H1 (cell line): Measurements from ENCODE around the gene RAB36. TPM values are rescaled to one million over a fixed set of nuclear protein-coding genes. Genes with fewer than 3 reads are reported as not detected.

Source experiments
- CTCF ChIA-PET: fragments of 300-600 bp; sonication (Branson Sonifier 250); formaldehyde crosslinking; loops from one replicate; lab custom pipeline; 2021; ENCODE audit not compliant: partially characterized antibody; lab: Charles Lee
- POLR2A ChIA-PET: fragments of 300-600 bp; sonication (Branson Sonifier 250); formaldehyde crosslinking; loops from one replicate; lab custom pipeline; 2021; ENCODE audit warnings: inconsistent platforms; ENCODE audit not compliant: partially characterized antibody; lab: Charles Lee
- DNase-seq, 2 experiments: peaks; one replicate each; pipeline versions ENCODE4 v3.0.0 to v3.0.0-alpha.2; 2010 to 2022; ENCODE audit warnings: low spot score in 2 of 2, low read depth in 1 of 2, mixed read lengths in 1 of 2
- FAIRE-seq: peaks from 2 replicates; lab custom pipeline; 2011; peaks lifted over from hg19 to GRCh38; lab: Jason Lieb, UNC
- H2AFZ ChIP-seq: 2 replicates; pipeline ENCODE4 v1.8.1; 2012; ENCODE audit warnings: low read length, inconsistent platforms
- H2AK5ac ChIP-seq: 2 replicates; pipeline ENCODE4 v1.6.1; 2013; ENCODE audit warnings: low read depth, low read length
- H2BK120ac ChIP-seq: replicated peaks from 2 replicates; pipeline ENCODE3; 2013; ENCODE audit warnings: low read depth, low read length, inconsistent platforms
- H2BK12ac ChIP-seq: 2 replicates; pipeline ENCODE4 v1.6.1; 2013; ENCODE audit warnings: low read depth, low read length
- H2BK15ac ChIP-seq: 2 replicates; pipeline ENCODE4 v1.6.1; 2013; ENCODE audit warnings: low read length
- H2BK20ac ChIP-seq: 2 replicates; pipeline ENCODE4 v1.6.1; 2013; ENCODE audit warnings: low read length
- H2BK5ac ChIP-seq: 2 replicates; pipeline ENCODE4 v1.6.1; 2013; ENCODE audit warnings: low read depth, low read length
- H3K14ac ChIP-seq: 2 replicates; pipeline ENCODE4 v1.6.1; 2013; ENCODE audit warnings: inconsistent platforms; ENCODE audit not compliant: insufficient read length
- H3K18ac ChIP-seq: 2 replicates; pipeline ENCODE4 v1.6.1; 2013; ENCODE audit warnings: low read length; ENCODE audit errors: extremely low read depth
- H3K23ac ChIP-seq: 2 replicates; pipeline ENCODE4 v1.6.1; 2013; ENCODE audit warnings: inconsistent platforms; ENCODE audit not compliant: insufficient read length
- H3K23me2 ChIP-seq: 2 replicates; pipeline ENCODE4 v1.6.1; 2013; ENCODE audit warnings: low read depth, low read length
- H3K27ac ChIP-seq: 2 replicates; pipeline ENCODE4 v1.6.1; 2011; ENCODE audit warnings: low read depth, low read length, inconsistent platforms
- H3K27me3 ChIP-seq, 4 experiments: replicated peaks in 1 of 4; 1 replicate in 1 of 4; 2 replicates in 3 of 4; pipeline versions ENCODE4 v1.6.1 to v1.8.1; 2011 to 2013; ENCODE audit warnings: low read length in 3 of 4, mild to moderate bottlenecking in 3 of 4, inconsistent platforms in 2 of 4, mixed read lengths in 2 of 4, moderate library complexity in 1 of 4; ENCODE audit not compliant: control insufficient read depth in 3 of 4, insufficient read depth in 3 of 4; ENCODE audit errors: extremely low read depth in 1 of 4
- H3K36me3 ChIP-seq, 4 experiments: 2 replicates each; pipeline versions ENCODE4 v1.6.1 to v1.8.1; 2011 to 2013; ENCODE audit warnings: mild to moderate bottlenecking in 4 of 4, low read length in 3 of 4, moderate library complexity in 2 of 4, control low read depth in 1 of 4, inconsistent platforms in 1 of 4; ENCODE audit not compliant: insufficient read depth in 4 of 4, control insufficient read depth in 2 of 4
- H3K4ac ChIP-seq: replicated peaks from 2 replicates; pipeline ENCODE3; 2013; ENCODE audit warnings: low read length, low read depth, mixed read lengths, inconsistent platforms; ENCODE audit not compliant: insufficient read length
- H3K4me1 ChIP-seq, 4 experiments: replicated peaks in 1 of 4; 1 replicate in 1 of 4; 2 replicates in 3 of 4; pipeline versions ENCODE4 v1.6.1 to v1.8.1; 2011 to 2013; ENCODE audit warnings: low read length in 3 of 4, inconsistent platforms in 2 of 4, mixed read lengths in 1 of 4; ENCODE audit not compliant: insufficient read depth in 4 of 4, control insufficient read depth in 3 of 4
- H3K4me2 ChIP-seq, 2 experiments: 2 replicates each; pipeline versions ENCODE4 v1.6.1 to v1.8.1; 2011 to 2013; ENCODE audit warnings: low read depth in 2 of 2, low read length in 2 of 2, control low read depth in 1 of 2, inconsistent platforms in 1 of 2, mild to moderate bottlenecking in 1 of 2; ENCODE audit not compliant: insufficient read depth in 1 of 2
- H3K4me3 ChIP-seq, 4 experiments: fragments of 200-600, 300-600 bp in 1 of 4; sonication (generic), shearing (Covaris generic), sonication (Bioruptor Twin) in 1 of 4; 2 replicates each; pipeline versions ENCODE4 v1.5.1 to v1.8.1; 2011 to 2016; ENCODE audit warnings: low read length in 4 of 4, low read depth in 3 of 4, control low read depth in 2 of 4, inconsistent platforms in 2 of 4, mild to moderate bottlenecking in 2 of 4, mixed read lengths in 1 of 4, moderate library complexity in 1 of 4; ENCODE audit not compliant: insufficient read depth in 2 of 4; ENCODE audit errors: extremely low read depth in 1 of 4
- H3K56ac ChIP-seq: replicated peaks from 2 replicates; pipeline ENCODE3; 2013; ENCODE audit warnings: low read depth, mild to moderate bottlenecking, mixed read lengths, low read length, inconsistent platforms; ENCODE audit not compliant: insufficient read length
- H3K79me1 ChIP-seq: 2 replicates; pipeline ENCODE4 v1.6.1; 2013; ENCODE audit warnings: low read depth, low read length, control low read depth
- H3K79me2 ChIP-seq, 2 experiments: 2 replicates each; pipeline versions ENCODE4 v1.6.1 to v1.8.1; 2012 to 2013; ENCODE audit warnings: low read length in 2 of 2, mild to moderate bottlenecking in 2 of 2, inconsistent platforms in 1 of 2; ENCODE audit not compliant: insufficient read depth in 2 of 2, control insufficient read depth in 1 of 2
- H3K9ac ChIP-seq, 4 experiments: replicated peaks in 1 of 4; 1 replicate in 1 of 4; 2 replicates in 3 of 4; pipeline versions ENCODE4 v1.6.1 to v1.8.1; 2011 to 2013; ENCODE audit warnings: low read depth in 3 of 4, low read length in 3 of 4, control low read depth in 2 of 4, mild to moderate bottlenecking in 2 of 4, moderate library complexity in 2 of 4, inconsistent platforms in 1 of 4; ENCODE audit errors: extremely low read depth in 1 of 4
- H3K9me3 ChIP-seq, 2 experiments: 2 replicates each; pipeline versions ENCODE4 v1.6.1 to v1.8.1; 2012 to 2013; ENCODE audit warnings: mild to moderate bottlenecking in 2 of 2, moderate library complexity in 2 of 2, control low read depth in 1 of 2, inconsistent platforms in 1 of 2, low read depth in 1 of 2, low read length in 1 of 2, mixed read lengths in 1 of 2; ENCODE audit not compliant: insufficient read depth in 2 of 2
- H4K20me1 ChIP-seq, 2 experiments: replicated peaks in 1 of 2; 2 replicates each; pipeline versions ENCODE3 to v1.8.1; 2011 to 2013; ENCODE audit warnings: inconsistent platforms in 2 of 2, low read length in 2 of 2, mild to moderate bottlenecking in 1 of 2; ENCODE audit not compliant: insufficient read depth in 2 of 2, control insufficient read depth in 1 of 2
- H4K5ac ChIP-seq: 2 replicates; pipeline ENCODE4 v1.6.1; 2013; ENCODE audit warnings: low read length, low read depth, mixed read lengths, inconsistent platforms; ENCODE audit not compliant: insufficient read length
- H4K8ac ChIP-seq: 2 replicates; pipeline ENCODE4 v1.8.0; 2013; ENCODE audit warnings: mild to moderate bottlenecking, moderate library complexity, low read length, inconsistent platforms; ENCODE audit not compliant: insufficient read depth; ENCODE audit errors: extremely low read depth
- H4K91ac ChIP-seq: replicated peaks from 2 replicates; pipeline ENCODE3; 2013; ENCODE audit warnings: low read length, mixed read lengths, inconsistent platforms; ENCODE audit not compliant: insufficient read length
- BRCA1 ChIP-seq: IDR thresholded peaks from 2 replicates; pipeline ENCODE4 v1.6.1; 2012; ENCODE audit warnings: low read depth, low read length, improper control_type of control experiment
- CBX5 ChIP-seq: fragments of 300-800, 300-1000 bp; sonication (generic); IDR thresholded peaks from 2 replicates; pipeline ENCODE4 v1.7.1; 2016; ENCODE audit warnings: antibody characterized with exemption, low read length, low read depth
- EGR1 ChIP-seq: IDR thresholded peaks from 2 replicates; pipeline ENCODE4 v1.6.1; 2011; ENCODE audit warnings: low read depth, low read length, borderline replicate concordance
- MAFK ChIP-seq: IDR thresholded peaks from 2 replicates; pipeline ENCODE4 v1.6.1; 2012; ENCODE audit warnings: low read depth, mild to moderate bottlenecking, improper control_type of control experiment, low read length
- RAD21 ChIP-seq, 2 experiments: IDR thresholded peaks in 1 of 2; conservative IDR thresholded peaks in 1 of 2; 2 replicates each; pipeline ENCODE4 v1.6.1; 2011; ENCODE audit warnings: low read depth in 2 of 2, low read length in 2 of 2, improper control_type of control experiment in 1 of 2, inconsistent platforms in 1 of 2, mild to moderate bottlenecking in 1 of 2, moderate library complexity in 1 of 2
- SIRT6 ChIP-seq: IDR thresholded peaks from one replicate; pipeline ENCODE4 v1.7.1; 2012; ENCODE audit warnings: low read length, inconsistent platforms
- SP1 ChIP-seq: IDR thresholded peaks from 2 replicates; pipeline ENCODE4 v1.6.1; 2011; ENCODE audit warnings: low read depth, low read length
- SP4 ChIP-seq: IDR thresholded peaks from 2 replicates; pipeline ENCODE4 v1.6.1; 2012; ENCODE audit warnings: low read length, inconsistent platforms
- SRF ChIP-seq: IDR thresholded peaks from 2 replicates; pipeline ENCODE4 v1.6.1; 2011; ENCODE audit warnings: mild to moderate bottlenecking, low read depth, low read length, moderate library complexity
- TAF7 ChIP-seq: optimal IDR thresholded peaks from 2 replicates; pipeline ENCODE3; 2011; ENCODE audit warnings: low read depth, mild to moderate bottlenecking, inconsistent platforms, low read length, moderate library complexity, borderline replicate concordance
- WGBS, 2 experiments: shearing (Covaris generic) in 1 of 2; methylation state at CpG; one replicate each; pipeline versions ENCODE4 v1.1.6 to v1.1.7; 2013 to 2015; ENCODE audit warnings: low lambda C conversion rate in 2 of 2, mixed read lengths in 2 of 2, inconsistent platforms in 1 of 2, low coverage in 1 of 2, missing lambda C conversion rate in 1 of 2; ENCODE audit not compliant: insufficient replicate concordance in 2 of 2, insufficient coverage in 1 of 2, insufficient read length in 1 of 2; ENCODE audit errors: extremely low coverage in 1 of 2, missing lambda C conversion rate in 1 of 2; 5-methylcytosine and 5-hydroxymethylcytosine counted together
- polyA plus RNA-seq, 7 experiments: library from polyadenylated mRNA; depleted of rRNA in 3 of 7; stranded (reverse) in 5 of 7; unstranded in 2 of 7; fragments of >200 nt in 5 of 7; fragments of 200-250 nt in 2 of 7; gene quantifications; 1 replicate in 5 of 7; 2 replicates in 1 of 7; 4 replicates in 1 of 7; pipeline versions ENCODE4 v1.2.1 to v1.2.3, GENCODE V29; 2011 to 2013; ENCODE audit warnings: missing spikeins in 2 of 7, mixed read lengths in 2 of 7
- total RNA-seq: library from RNA; stranded (reverse); fragmentation: NEBNext Ultra II Directional; extraction: Animal tissue kit (Norgen Biotek cat#: 25700); gene quantifications from 2 replicates; pipeline ENCODE4 v1.2.1, GENCODE V29; 2021

Gene RAB36
- total and polyA plus RNA-seq, 2 of the 8 experiments (the other 6 are each of a cell fraction or from before 2014, with no cell fraction given): 1.0 to 1.5 TPM

- H3K27me3 ChIP-seq: no peaks in the 10 kb centered on the region
- CTCF ChIA-PET: interaction anchor here (0.8 to 2.8 kb wide), 5 partner anchors 9 to 69 kb away, joined by 3 to 6 read pairs (median 4); no protein-coding TSS in a partner anchor
- H3K18ac ChIP-seq: no peak overlapping the region
- no peak overlapping the region for H3K14ac ChIP-seq
- peaks cover 21 to 52% of the 10 kb centered on the region in 2 experiments for H4K20me1 ChIP-seq
- POLR2A ChIA-PET: interaction anchor here (1.1 to 3.5 kb wide), 3 partner anchors 9 to 13 kb away, joined by 3 to 10 read pairs (median 3); no protein-coding TSS in a partner anchor
- FAIRE-seq (no peak), DNase-seq (no peak)
- 91% methylated on average over 13 of the region's 13 CpGs; no CpG with 5 or more reads in 1 of the 2 experiments for WGBS, 2 experiments
- H3K23ac ChIP-seq: no peak overlapping the region
- H3K27ac ChIP-seq: no peak overlapping the region
- no peaks in the 10 kb centered on the region for H3K23me2 ChIP-seq
- H3K36me3 ChIP-seq: peaks cover 0 to 2% (median 0%) of the 10 kb centered on the region in 4 experiments; a peak in 1 of 8 replicates
- no peak overlapping the region; the same call in 1 of the 2 replicates for H2BK15ac ChIP-seq
- peaks cover 40% of the 10 kb centered on the region for H3K79me1 ChIP-seq
- no peak overlapping the region for H3K56ac ChIP-seq
- no peak overlapping the region for H4K91ac ChIP-seq
- no peak overlapping the region for H2AK5ac ChIP-seq
- no peaks in the 10 kb centered on the region for H3K9me3 ChIP-seq
- H2AFZ ChIP-seq: no peak overlapping the region
- no peak overlapping the region for H2BK12ac ChIP-seq
- H3K4me3 ChIP-seq: no peak overlapping the region
- peaks cover 0 to 13% (median 3%) of the 10 kb centered on the region in 4 experiments; a peak in 5 of 7 replicates for H3K4me1 ChIP-seq
- no peak overlapping the region for H4K8ac ChIP-seq
- H2BK120ac ChIP-seq: no peak overlapping the region
- no peak for TF ChIP-seq SIRT6
- no peak for TF ChIP-seq BRCA1
- no peak for TF ChIP-seq TAF7
- TF ChIP-seq EGR1: no peak
- no peak for TF ChIP-seq RAD21 (IDR thresholded peaks at IDR 0.05 in 1 of 2, conservative IDR thresholded peaks at IDR 0.05 in 1 of 2; ENCODE audit: low read depth in 2 of 2, low read length in 2 of 2)
- TF ChIP-seq SP1: no peak
- TF ChIP-seq CBX5: no peak
- no peak for TF ChIP-seq SRF
- no peak for TF ChIP-seq MAFK
- TF ChIP-seq SP4: no peak
- no peak overlapping the region for H3K9ac ChIP-seq
- H4K5ac ChIP-seq: no peak overlapping the region
- no peak overlapping the region for H2BK20ac ChIP-seq
- H3K79me2 ChIP-seq: peaks cover 40 to 96% of the 10 kb centered on the region in 2 experiments
- no peak overlapping the region for H3K4ac ChIP-seq
- H2BK5ac ChIP-seq: no peak overlapping the region; the same call in 1 of the 2 replicates
- H3K4me2 ChIP-seq: no peak overlapping the region
These were observed 67.8 kb downstream of the RAB36 start for GRCh38 chr22:23213022-23213555.
